ENCODE measurements around the gene MAPKAP1.
"Not testable (repeated sequence)": the region's sequence is repeated elsewhere in the genome, so short reads cannot be mapped to it uniquely, and the experiment has no call there.

MAPKAP1 gene

GRCh38 chr9:125579030-125579932, 127.7 kb downstream of the MAPKAP1 start:
- H3K4me3 ChIP-seq (ENCODE audit: low read length): no peak overlapping the region
- TF ChIP-seq CTCF (IDR thresholded peaks at IDR 0.05; ENCODE audit: low read depth, low read length, poor library complexity, severe bottlenecking) (no peak), EZH2phosphoT487 (IDR thresholded peaks at IDR 0.05; ENCODE audit: borderline replicate concordance, low read length) (no peak)
- H3F3A ChIP-seq (ENCODE audit: control insufficient read depth, insufficient read depth): no peaks in the 10 kb centered on the region; the same call in 1 of the 2 replicates
- no peak overlapping the region for H3K27ac ChIP-seq (ENCODE audit: low read depth, low read length)
- H3K36me3 ChIP-seq (ENCODE audit: control insufficient read depth, low read length): peaks cover 6% of the 10 kb centered on the region
- H3K9me2 ChIP-seq (replicated peaks; ENCODE audit: control insufficient read depth, low read length): no peaks in the 10 kb centered on the region
- H3K79me2 ChIP-seq (ENCODE audit: control insufficient read depth, low read length): no peaks in the 10 kb centered on the region
- H3K4me2 ChIP-seq (ENCODE audit: low read length): no peak overlapping the region
- H3K27me3 ChIP-seq (ENCODE audit: control insufficient read depth, low read length): no peaks in the 10 kb centered on the region
- no peaks in the 10 kb centered on the region for H3K4me1 ChIP-seq (ENCODE audit: control insufficient read depth, low read length)
- H4K20me1 ChIP-seq (ENCODE audit: control insufficient read depth, insufficient read depth, low read depth, low read length): no peaks in the 10 kb centered on the region
- H3K9me3 ChIP-seq (ENCODE audit: control insufficient read depth, insufficient read depth, low read length): no peaks in the 10 kb centered on the region

GRCh38 chr9:125574126-125574877, 132.7 kb downstream of the MAPKAP1 start:
- no peak overlapping the region for H3K4me2 ChIP-seq (ENCODE audit: low read length)
- H3K4me3 ChIP-seq (ENCODE audit: low read length): no peak overlapping the region
- TF ChIP-seq EZH2phosphoT487 (IDR thresholded peaks at IDR 0.05; ENCODE audit: borderline replicate concordance, low read length): no peak
- no peak for TF ChIP-seq CTCF (IDR thresholded peaks at IDR 0.05; ENCODE audit: low read depth, low read length, poor library complexity, severe bottlenecking)
- peaks cover 2% of the 10 kb centered on the region for H3K9me3 ChIP-seq (ENCODE audit: control insufficient read depth, insufficient read depth, low read length)
- H3K79me2 ChIP-seq (ENCODE audit: control insufficient read depth, low read length): no peaks in the 10 kb centered on the region
- H3K9me2 ChIP-seq (replicated peaks; ENCODE audit: control insufficient read depth, low read length): no peaks in the 10 kb centered on the region
- peaks cover 3% of the 10 kb centered on the region for H3K36me3 ChIP-seq (ENCODE audit: control insufficient read depth, low read length)
- H3K4me1 ChIP-seq (ENCODE audit: control insufficient read depth, low read length): no peaks in the 10 kb centered on the region
- no peaks in the 10 kb centered on the region for H3K27me3 ChIP-seq (ENCODE audit: control insufficient read depth, low read length)
- no peak overlapping the region for H3K27ac ChIP-seq (ENCODE audit: low read depth, low read length)
- no peaks in the 10 kb centered on the region for H4K20me1 ChIP-seq (ENCODE audit: control insufficient read depth, insufficient read depth, low read depth, low read length)
- no peaks in the 10 kb centered on the region for H3F3A ChIP-seq (ENCODE audit: control insufficient read depth, insufficient read depth)

- not testable (repeated sequence) for H3K27ac ChIP-seq (ENCODE audit: low read depth, low read length); H4K20me1 ChIP-seq (ENCODE audit: control insufficient read depth, insufficient read depth, low read depth, low read length); H3K4me2 ChIP-seq (ENCODE audit: low read length); H3K27me3 ChIP-seq (ENCODE audit: control insufficient read depth, low read length); H3K4me1 ChIP-seq (ENCODE audit: control insufficient read depth, low read length); H3K79me2 ChIP-seq (ENCODE audit: control insufficient read depth, low read length); H3K36me3 ChIP-seq (ENCODE audit: control insufficient read depth, low read length); H3K9me3 ChIP-seq (ENCODE audit: control insufficient read depth, insufficient read depth, low read length); H3K4me3 ChIP-seq (ENCODE audit: low read length); H3K9me2 ChIP-seq (replicated peaks; ENCODE audit: control insufficient read depth, low read length); H3F3A ChIP-seq (ENCODE audit: control insufficient read depth, insufficient read depth)
These were observed 134.5 kb downstream of the MAPKAP1 start for GRCh38 chr9:125572461-125572860.

GRCh38 chr9:125571824-125572223, 135.2 kb downstream of the MAPKAP1 start:
- H3K27me3 ChIP-seq (ENCODE audit: control insufficient read depth, low read length); H3K4me1 ChIP-seq (ENCODE audit: control insufficient read depth, low read length); H4K20me1 ChIP-seq (ENCODE audit: control insufficient read depth, insufficient read depth, low read depth, low read length); H3K27ac ChIP-seq (ENCODE audit: low read depth, low read length); H3K36me3 ChIP-seq (ENCODE audit: control insufficient read depth, low read length); H3K4me3 ChIP-seq (ENCODE audit: low read length); H3K4me2 ChIP-seq (ENCODE audit: low read length); H3K9me2 ChIP-seq (replicated peaks; ENCODE audit: control insufficient read depth, low read length); H3F3A ChIP-seq (ENCODE audit: control insufficient read depth, insufficient read depth); H3K9me3 ChIP-seq (ENCODE audit: control insufficient read depth, insufficient read depth, low read length); H3K79me2 ChIP-seq (ENCODE audit: control insufficient read depth, low read length): not testable (repeated sequence)
